Stimulated activated CD4-positive, alpha-beta T cell treated with anti-CD3 and anti-CD28 coated beads, Interleukin-4, amount 100 ng/mL, for 1 hour (primary cell): ENCODE data around the gene PPM1G.
A peak's percentile ranks its signal among the peaks of the same experiment; 100 is the strongest.

ENCODE experiments used
- DNase-seq: peaks from one replicate; pipeline ENCODE4 v3.0.0-alpha.2; 2020

PPM1G gene

GRCh38 chr2:27408601-27409320 is 630 bp downstream of the PPM1G start:
- peak; percentile 18 for DNase-seq

DNA sequence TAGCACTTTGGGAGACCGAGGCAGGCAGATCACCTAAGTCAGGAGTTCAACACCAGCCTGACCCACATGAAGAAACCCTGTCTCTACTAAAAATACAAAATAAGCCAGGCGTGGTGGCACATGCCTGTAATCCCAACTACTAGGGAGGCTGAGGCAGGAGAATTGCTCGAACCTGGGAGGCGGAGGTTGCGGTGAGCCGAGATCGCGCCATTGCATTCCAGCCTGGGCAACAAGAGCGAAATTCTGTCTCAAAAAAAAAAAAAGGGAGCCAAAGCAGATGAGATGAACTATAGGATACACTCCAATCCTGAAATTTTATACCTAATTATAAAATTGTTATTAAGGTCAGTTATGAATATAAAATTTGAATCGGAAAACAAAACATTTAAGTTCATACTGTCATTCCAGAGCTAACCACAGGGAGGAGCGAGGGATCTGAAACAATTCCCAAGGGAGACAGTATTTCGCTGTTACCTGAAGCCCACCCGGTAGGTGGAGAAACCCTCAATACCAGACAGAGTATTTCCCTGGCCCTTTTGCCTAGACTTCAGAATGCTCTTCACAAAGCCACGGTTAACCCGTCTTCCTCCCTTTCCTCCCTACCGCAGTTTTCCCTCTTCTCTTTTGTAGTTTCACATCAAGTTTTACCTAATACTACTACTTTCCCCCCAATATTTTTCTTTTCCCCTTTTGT is 1.4 kb downstream of the PPM1G start:
- no peak for DNase-seq

DNA sequence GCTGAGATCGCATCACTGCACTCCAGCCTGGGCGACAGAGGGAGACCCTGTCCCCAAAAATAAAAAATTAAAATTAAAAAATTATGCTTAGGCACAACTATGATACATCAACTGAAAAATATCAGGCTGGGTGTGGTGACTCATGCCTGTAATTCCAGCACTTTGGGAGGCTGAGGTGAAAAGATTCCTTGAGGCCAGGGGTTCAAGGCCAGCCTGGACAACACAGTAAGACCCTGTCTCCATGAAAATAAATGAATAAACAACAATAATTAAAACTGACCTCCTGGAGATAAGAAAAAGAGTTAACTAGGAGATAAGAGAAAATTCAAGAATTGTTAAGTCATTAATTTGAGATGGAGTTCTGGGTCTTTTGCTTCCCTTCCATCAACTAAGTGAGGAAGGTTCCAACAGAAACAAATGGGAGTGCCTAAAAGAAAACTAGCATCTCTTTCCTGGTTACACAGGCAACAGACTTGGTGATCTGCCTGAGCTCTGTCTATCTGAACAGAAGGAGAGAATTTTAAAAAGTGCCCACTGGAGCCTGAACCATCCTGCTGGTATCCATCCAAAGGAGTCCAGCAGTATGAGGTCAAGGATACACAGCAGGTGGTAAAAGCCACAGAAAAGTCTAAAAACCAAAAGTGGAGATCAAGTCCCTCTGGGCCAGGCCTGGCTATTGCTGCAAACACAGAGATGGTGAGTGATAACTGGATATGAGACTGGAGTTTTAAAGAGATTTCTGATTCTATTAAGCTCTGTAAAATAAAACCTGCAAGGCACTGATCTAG is 8.8 kb downstream of the PPM1G start:
- no peak for DNase-seq

- DNase-seq, result no peak
Observed at GRCh38 chr2:27398962-27399361, 10.4 kb downstream of the PPM1G start.

DNA sequence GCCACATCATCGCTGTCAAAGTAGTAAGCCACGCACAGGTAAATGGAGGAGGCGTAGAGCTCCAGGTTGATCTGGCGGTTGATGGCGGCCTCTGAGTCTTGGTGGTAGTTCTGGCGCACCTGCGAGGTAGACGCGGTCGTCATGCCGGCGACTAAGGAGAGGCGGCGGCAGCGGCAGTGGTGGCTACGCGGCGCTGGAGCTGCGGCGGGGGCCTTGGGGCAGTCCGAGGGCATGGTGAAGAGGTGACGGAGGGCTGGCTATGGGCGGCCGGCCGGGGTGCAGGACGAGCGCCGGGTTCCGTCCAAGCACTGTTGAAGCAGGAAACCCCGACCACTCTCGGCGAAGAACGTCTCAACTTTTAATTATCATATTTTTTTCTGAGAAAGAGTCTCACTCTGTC is 16.2 kb downstream of the PPM1G start:
- DNase-seq, result no peak

- DNase-seq, result no peak
Observed at GRCh38 chr2:27390822-27391679, 18.3 kb downstream of the PPM1G start.

GRCh38 chr2:27381577-27382181 is 27.7 kb downstream of the PPM1G start:
- no peak for DNase-seq

DNA sequence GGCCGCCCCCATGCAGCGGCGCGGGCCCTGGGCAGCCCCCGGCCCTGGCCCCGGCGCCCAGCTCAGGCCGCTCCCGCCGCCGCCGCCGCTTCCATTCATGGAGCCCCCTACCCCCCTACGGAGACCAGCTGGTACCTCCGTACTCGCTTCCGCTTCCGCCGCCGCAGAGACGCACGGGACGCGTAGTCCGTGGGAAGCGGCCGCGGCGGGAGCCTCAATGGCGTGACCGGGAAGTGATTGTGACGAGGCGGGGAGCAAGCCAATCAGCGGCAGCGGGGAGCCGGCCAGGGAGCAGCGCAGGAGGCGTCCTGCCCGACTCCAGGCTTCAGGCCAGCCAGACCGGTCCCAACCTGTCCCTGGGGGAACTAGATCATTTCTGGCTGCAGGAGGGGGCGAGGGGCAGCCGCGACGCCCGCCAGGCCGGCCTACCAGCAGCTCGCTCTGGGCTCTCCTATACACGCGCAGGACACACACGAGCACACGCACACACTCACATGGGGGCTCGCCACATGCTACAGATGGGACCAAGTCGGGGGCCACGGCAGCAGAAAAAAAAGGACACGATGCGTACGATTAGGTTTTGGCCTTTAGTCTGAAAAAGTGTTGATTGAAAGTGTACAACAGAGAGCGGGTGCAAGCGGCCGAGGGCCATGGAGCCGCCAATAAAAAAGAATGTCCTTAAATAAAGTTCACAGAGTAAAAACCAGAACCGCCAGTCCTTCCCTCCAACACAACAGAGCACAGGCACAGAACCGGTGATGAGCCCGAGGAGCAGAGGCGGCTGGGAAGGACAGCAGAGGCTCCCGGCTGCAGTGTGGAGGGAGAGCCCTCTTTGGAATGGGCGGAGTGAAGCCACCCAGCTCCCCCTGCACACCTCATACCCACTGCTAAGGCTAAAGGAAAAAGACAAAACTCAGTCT is 28.5 kb downstream of the PPM1G start, which contains the start of gene ZNF513:
TSS of gene ZNF513 (minus strand) at position 109 of the 920 bp plus-strand sequence. CDS start 208 bp downstream, outside the sequence.
- peak; percentile 86 for DNase-seq

- no peak for DNase-seq
Observed at GRCh38 chr2:27379836-27380625, 29.4 kb downstream of the PPM1G start.

DNA sequence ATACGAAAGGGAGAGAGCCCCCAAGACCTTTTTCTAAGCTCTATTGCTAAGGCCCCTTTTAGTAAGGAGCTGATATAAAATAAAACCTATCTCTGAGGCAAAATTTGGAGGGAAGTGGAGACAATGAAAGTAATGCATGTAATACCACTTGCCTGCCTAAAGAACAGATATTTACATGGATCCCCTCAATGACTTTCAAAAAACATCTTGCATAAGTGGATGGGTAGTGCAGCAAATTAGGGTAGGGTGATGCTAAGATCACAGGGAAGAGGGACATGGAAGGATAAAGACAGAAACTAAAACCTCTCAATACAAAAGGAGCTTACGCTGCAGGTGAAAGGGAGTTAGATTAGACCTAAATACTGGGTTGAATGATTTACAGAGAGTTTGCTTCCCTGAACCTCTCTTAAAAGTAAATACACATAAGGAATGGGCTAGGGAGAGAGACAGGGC is 30.0 kb downstream of the PPM1G start:
- DNase-seq, result no peak

GRCh38 chr2:27378809-27379290 is 30.5 kb downstream of the PPM1G start:
- DNase-seq, result no peak

DNA sequence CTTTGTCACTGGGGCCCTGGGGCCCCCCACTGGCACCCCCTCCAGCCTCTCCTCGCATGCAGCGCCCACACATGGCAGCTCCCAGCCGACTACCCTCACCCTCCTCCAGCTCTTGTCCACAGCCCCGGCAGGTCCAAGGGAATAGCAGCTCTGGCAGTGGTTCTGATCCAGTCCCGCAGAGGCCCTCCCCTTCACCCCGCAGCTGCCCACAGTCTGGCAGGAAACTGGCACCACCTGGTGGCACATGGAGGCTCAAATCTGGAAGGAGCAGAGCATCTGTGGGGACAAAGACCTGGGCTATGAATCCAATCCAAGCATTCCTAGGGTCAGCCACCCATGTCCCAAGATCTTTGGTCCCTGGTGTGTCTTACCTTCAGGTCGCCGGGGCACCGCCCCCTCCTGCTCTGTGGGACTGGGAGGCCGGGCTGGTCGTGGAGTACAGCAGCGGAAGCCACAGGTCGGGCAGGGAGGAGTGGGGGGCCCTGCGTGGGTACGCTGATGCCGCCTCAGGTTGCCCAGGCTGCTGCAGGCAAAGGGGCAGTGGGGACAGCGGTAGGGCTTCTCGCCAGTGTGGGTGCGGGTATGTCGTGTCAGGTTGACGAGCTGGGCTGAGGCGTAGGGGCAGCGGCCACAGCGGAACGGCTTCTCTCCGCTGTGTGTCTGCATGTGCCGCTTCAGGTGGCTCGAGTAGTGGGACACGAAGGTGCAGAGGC is 31.1 kb downstream of the PPM1G start:
- peak; percentile 16 for DNase-seq

GRCh38 chr2:27377618-27378095 is 31.7 kb downstream of the PPM1G start:
- no peak for DNase-seq

GRCh38 chr2:27376866-27377617 is 32.3 kb downstream of the PPM1G start:
- DNase-seq, result no peak

- no peak for DNase-seq
Observed at GRCh38 chr2:27376151-27376865, 33.1 kb downstream of the PPM1G start.

- DNase-seq, result no peak
Observed at GRCh38 chr2:27375513-27376099, 33.8 kb downstream of the PPM1G start.

GRCh38 chr2:27373567-27373966 is 35.8 kb downstream of the PPM1G start:
- DNase-seq, result no peak
